ENCODE data around the gene WDR5. TPM values are rescaled to one million over a fixed set of nuclear protein-coding genes. Genes with fewer than 3 reads are reported as not detected.

The WDR5 gene
- polyA plus RNA-seq, 4 donors, result 35.9 to 42.1 (median 39.2) TPM

DNA sequence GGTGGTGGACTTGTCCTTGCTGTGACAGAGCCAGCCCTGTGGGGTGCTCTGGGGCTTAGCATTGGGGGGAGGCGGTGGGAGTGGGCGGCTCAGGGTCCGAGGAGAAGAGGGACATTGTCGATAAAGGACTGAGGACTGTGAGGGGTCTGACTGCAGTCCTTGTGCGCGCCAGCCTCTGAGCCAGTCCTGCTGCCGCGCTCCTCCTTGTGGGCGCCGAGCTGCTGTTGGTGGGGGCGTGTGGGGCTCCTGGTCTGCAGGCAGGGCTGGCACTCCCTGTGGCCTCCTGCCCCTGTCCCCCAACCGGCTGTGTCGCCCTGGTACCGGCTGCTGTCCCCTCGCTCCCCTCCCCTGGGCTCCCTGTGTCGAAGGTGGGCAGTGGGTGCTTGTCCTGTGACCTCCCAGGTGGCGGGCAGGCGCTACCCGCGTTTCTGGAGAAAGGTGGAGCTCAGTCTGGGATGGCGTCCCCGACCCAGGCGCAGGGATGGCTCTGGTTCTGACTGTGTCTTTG is 21.6 kb downstream of the WDR5 start:
- DNase-seq (ENCODE audit: low read depth in 4 of 4, low spot score in 2 of 4), result no peak

DNA sequence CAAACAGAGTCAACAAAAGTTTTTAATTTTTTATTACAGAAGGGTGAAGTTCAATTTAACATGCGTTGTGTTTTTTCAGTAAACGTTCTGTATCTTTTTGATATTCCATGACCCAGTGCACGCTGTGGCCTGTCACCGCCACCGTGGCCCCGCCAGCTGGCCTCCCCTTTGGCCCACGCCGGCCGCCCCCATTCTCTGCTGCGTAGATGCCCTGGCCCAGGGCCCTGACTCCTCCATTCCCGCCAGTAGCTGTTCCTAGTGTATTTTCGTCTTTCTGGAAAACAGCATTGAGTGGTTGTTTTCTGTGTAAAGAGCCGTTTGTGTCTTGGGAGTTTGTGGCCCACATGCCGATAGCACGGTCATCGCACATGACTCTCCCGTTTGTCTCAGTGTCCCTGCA is 22.4 kb downstream of the WDR5 start:
- DNase-seq (ENCODE audit: low read depth in 4 of 4, low spot score in 2 of 4), result no peak

DNA sequence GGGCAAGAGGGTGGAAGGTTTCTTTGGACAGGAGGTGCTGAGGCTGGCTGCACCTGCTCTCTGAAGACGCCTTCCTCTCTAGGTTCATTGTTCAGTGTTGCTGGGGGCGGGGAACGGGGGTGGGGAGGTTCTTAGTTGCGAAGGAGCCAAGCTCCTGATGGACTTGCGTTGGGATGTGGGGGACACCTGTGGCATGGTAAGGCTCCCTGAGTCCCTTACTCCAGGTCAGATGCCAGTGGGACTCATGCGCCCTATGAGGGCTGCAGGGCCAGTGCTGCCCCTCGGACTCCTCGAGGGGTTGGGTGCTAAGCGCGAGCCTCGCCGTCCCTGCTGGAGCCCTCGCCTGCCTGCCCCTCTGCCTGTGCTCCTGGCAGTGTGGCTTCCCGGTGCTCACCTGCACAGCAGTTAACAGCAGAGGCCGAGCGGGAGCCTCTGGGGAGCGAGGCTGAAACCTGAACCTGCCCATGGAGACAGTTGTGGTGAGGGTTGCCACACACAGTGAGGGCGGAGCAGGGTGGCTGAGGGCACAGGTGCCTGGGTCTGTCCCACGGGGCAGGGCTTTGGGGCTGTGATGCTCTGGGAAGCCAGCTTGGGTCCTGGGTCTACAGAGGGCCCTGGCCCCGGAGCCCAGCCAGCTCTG is 23.0 kb downstream of the WDR5 start:
- no peak for DNase-seq (ENCODE audit: low read depth in 4 of 4, low spot score in 2 of 4)

DNA sequence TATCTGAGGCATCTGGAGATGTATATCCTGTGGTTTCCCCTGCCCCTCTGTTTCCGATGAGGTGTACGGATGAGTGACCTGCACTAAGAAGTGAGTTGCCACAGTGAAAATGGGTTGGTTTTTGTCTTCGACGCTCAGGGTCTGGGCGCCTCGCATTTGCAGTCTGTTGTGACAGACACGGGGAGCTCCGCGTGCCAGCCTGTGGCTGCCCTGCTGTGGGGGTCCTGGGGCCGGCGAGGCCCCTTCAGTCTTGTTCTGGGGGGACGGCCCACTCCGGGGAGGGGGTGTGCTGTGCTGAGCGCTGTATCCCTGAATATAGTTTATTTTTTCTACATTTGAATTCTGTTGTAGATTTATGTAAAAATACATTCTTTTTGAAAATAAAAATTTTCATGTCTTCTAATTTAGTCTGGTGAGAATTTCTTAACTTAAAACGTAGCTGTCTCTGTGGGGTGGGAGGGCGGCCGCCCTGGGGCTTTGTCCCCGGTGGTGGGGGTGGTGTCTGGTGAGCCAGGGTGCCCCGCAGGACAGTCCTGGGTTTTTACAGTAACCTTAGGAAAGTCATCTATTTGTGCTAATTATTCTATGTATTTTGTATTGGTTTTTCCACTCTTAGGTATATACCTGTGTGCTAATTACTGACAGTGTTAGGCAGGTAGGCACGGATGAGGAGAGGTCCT is 23.8 kb downstream of the WDR5 start:
- DNase-seq (ENCODE audit: low read depth in 4 of 4, low spot score in 2 of 4), result no peak

DNA sequence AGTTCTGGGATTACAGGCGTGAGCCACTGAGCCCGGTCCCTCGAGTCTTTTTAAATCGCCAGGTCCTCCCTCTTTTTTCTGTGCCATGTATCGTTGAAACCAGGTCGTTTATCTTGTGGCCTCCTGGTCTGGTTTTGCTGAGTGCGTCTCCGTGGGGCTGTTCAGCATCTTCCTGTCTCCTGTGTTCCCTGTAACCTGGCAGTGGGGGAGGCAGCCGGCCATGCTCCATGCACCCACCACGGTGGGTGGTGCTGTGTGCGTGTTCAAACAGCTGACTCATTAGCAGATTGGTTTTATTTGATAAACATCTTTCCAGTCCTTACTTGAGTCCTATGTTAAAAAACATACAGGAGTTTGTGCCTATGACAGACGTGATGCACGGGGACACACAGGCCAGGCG is 25.8 kb downstream of the WDR5 start:
- DNase-seq (ENCODE audit: low read depth in 4 of 4, low spot score in 2 of 4), result no peak

DNA sequence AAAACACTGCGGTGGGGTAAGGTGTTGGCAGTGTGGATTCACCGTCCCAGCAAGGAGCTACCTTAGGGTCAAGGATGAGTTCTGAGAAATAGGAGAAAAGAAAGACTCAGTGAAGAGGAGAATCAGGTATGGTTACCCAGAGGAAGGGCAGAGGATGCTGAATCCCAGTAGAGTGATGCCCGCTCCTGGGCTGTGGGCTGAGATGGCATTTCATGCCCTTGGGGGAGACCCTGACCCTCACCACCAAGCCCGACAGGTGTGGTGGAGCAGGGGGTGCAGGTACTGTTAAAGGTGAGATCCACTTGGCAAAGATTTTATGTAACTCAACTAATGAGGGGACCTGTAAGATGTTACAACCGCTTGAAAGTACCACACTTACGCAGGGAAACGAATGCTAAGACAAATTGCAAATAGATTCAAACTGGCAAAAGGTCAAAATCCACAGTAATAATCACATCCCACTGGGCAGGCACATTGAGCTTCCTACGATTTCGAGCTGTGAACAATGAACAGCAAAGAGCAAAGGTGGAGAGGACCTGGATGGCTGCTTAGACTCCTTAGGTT is 26.4 kb downstream of the WDR5 start:
- no peak for DNase-seq (ENCODE audit: low read depth in 4 of 4, low spot score in 2 of 4)

DNA sequence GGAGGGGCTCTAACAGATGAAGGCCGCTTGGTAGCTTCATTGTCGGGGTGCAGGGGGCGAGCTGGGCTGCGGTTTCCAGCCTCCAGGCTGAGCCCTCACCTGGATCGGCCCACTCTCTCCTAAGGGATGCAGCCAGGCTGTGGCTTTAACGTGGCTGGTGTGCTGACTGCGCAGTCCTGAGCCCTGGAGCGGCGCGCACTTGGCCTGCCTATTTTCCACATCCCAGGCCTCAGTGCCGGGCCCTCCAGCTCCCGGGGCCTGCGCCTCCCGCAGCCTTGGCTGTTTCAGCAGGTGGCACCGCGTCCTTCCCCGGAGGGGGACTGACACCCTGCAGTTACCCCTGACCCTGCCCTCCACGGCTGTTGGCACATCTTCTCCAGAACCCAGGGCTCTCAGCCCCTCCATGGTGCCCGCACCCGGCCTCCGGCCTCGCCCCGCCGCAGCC is 27.1 kb downstream of the WDR5 start:
- no peak for DNase-seq (ENCODE audit: low read depth in 4 of 4, low spot score in 2 of 4)

DNA sequence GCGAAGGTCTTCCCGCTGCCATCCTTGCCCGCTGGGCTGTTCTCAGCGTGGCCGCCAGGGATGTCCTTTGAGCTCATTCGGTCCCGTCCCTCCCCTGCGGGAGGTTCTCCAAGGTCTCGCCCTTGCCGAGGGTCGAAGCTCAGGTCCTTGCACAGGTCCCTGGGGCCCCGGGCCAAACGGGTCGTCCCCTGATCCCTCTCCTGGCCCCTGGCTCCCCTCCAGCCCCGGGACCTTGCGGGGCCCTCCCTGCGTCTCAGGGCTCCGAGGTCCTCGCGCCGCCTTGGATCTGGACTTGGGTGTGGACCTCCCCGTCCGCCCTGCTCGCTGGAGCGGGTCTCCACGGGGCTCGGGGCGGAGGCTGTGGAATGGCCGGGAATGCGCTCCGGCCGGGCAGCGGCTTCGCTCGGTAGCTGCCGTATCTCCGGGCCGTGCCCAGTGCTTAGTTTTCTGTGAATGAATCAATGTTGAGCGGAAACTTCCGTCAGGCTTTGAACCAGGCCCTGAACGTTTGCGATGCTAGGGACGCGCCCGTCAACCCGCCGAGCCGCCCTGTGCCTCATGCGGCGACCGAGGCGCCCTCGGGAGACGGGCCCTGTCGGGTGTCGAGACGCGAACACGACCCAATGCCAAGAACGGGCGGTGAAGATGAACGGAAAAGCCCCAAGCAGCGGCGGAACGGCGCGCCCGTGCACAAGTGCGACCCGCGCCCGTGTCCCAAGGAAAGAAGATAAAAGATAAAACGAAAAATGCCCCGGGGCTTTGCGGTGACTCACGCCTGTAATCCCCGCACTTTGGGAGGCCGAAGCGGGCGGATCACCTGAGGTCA is 27.7 kb downstream of the WDR5 start:
- no peak for DNase-seq (ENCODE audit: low read depth in 4 of 4, low spot score in 2 of 4)

DNA sequence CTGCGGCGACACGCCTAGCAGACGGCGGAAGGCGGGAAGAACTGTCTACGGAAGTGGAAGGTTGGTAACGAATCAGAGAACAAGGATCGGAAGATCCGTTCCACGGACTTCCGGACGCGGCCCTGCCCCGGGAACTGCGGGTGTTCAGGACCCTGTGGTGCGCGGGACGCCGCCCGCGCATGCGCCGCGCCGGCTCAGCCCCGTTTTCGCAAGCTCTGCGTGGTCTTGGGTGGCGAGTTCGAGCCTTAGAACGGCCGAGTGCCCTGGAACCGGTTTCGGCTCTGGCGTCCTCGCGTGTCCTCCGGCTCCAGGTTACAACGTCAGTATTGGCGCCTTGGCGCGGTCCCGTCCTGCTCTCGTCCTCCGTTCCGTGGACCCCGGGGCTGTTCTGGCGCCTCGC is 29.0 kb downstream of the WDR5 start:
- DNase-seq (ENCODE audit: low read depth in 4 of 4, low spot score in 2 of 4), result no peak

DNA sequence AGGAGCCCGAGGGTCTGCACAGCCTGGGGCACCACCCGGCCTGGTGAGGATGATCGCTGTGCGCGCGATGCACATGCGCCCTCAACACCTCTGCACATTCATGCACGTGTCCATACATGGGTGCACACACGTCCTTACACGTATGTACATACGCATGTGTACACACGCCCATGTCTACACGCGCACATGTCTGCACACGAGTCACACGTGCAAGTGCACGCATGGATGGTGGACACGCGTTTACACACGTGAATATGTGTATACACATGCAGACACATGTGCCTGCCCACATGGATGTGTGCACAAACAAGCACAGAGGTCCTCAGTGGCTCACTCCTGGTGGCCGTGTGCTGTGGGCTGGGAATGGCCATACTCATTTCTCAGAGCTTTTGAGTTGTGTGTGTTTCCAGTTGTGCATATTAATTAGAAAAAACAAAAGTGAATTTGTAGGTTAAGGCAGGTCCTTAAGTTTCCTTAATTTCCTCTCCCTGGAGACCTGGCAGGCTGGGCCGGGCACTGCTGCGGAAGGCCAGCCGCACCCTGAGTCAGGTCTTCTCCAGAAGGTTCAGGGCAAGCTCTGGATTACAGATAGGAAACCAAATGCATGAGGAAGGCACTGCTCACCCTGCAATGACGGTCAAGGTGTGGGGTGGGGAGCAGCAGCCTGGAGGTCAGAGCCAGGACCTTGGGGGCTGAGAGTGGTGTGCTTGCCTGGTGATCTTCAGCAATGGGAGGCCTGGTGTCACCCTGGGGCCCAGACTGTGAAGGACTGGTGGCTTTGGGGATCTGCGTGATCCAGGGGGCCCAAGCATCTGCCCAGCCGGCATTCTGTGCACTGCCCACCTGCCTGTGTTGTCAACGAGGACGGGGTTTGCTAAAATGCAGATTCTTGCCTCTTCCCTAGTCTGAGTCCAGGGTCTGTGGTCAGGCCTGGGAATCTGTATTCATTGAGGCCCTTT is 29.8 kb downstream of the WDR5 start:
- DNase-seq (ENCODE audit: low read depth in 4 of 4, low spot score in 2 of 4), result no peak

DNA sequence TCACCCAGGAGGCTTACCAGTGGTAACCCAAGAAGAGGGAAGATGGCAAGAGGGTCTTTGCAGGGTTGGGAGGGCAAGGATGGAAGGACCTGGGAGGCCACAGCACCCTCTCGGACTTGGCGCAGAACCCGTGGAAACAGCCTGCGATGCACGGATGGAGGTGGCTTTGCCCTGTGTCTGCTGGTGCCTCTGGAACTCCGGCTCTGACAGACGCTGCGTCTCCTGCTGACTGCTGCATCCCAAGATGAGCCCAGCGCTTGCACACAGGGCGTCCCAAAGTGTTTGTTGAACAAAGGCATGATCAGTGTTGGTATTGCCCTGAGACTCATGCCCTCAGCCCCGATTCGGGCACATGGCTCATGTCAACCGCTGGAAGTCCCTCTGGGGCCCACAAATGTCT is 30.5 kb downstream of the WDR5 start:
- no peak for DNase-seq (ENCODE audit: low read depth in 4 of 4, low spot score in 2 of 4)

DNA sequence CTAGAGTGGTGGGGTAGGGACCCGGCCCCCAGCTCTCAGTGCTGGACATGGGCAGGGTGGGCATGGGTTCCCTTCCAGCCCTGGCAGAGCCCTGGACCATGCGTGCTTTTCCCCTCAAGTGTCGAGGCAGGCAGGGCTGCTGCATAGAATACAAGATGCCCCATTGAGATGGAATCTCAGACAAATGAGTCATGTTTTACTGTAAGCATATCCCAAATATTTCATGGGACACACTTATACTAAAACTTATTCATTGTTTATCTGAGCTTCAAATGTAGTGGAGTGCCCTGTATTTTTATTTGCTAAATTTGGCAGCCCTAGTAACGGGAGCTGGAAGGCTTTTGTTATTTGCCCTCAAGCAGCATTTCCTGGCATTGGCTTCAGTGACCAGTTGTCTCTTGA is 31.6 kb downstream of the WDR5 start:
- DNase-seq (ENCODE audit: low read depth in 4 of 4, low spot score in 2 of 4), result no peak

DNA sequence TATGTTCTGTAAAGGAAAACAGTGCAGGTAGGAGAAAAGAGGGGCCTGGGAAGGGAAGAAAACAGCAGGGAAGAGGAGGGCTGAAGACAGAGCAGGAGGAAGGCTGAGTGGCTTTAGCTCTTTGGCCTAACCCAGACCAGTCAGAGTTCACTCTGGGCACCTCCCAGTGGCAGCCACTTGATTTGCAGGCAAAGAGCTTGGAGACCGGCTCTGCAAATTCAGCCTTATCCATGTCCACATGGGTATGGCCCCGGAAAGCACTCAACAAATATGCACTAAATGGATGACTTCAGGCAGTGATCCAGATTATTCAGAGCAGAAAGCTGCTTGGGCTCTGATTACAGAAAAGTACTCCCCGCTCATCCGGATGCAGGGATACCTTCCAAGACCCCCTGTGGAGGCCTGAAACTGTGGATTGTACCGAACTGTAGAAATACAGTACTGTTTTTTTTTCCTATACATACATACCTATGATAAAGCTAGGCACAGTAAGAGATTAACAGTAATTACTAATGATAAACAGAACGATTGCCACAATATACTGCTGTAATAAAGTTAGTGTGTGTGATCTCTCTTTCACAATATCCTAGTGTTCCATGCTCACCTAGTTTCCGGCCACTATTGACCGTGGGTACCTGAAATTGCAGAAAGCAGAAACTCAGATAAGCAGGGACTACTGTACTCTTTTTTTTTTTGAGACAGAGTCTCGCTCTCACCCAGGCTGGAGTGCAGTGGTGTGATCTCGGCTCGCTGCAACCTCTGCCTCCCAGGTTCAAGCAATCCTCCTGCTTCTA is 33.1 kb downstream of the WDR5 start:
- DNase-seq (ENCODE audit: low read depth in 4 of 4, low spot score in 2 of 4), result no peak

DNA sequence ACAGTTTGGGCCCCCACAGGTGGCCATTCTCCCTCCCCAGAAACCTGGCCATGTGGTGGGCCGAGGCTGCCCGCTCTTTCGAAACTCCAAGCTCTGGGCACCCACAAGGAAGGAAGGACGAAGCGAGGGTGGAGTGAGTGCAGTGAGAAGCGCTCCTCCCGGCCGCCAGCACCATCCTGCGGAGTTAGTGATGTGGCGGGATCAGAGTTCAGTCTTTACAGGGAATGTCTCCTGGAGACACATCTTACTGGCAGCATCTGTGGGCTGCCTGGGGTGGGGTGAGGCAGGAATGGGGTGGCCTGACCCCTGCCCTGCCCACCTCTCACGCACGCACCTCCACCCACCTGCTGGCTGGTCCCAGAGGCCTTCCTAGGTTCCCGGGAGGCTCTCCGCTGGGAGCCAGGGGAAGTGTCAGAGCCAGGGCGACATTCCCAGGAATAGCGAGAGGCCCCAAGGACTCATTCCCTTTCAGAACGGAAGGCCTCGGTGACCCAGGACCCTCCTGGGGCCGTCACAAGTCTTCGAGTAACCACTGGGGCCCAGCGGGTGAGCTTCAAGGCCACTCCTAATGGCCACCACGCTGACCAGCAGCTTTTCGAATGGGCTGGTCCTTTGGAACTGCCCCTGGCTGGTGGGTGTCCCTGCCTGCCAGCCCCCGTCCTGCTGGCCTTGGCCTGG is 34.0 kb downstream of the WDR5 start:
- no peak for DNase-seq (ENCODE audit: low read depth in 4 of 4, low spot score in 2 of 4)

DNA sequence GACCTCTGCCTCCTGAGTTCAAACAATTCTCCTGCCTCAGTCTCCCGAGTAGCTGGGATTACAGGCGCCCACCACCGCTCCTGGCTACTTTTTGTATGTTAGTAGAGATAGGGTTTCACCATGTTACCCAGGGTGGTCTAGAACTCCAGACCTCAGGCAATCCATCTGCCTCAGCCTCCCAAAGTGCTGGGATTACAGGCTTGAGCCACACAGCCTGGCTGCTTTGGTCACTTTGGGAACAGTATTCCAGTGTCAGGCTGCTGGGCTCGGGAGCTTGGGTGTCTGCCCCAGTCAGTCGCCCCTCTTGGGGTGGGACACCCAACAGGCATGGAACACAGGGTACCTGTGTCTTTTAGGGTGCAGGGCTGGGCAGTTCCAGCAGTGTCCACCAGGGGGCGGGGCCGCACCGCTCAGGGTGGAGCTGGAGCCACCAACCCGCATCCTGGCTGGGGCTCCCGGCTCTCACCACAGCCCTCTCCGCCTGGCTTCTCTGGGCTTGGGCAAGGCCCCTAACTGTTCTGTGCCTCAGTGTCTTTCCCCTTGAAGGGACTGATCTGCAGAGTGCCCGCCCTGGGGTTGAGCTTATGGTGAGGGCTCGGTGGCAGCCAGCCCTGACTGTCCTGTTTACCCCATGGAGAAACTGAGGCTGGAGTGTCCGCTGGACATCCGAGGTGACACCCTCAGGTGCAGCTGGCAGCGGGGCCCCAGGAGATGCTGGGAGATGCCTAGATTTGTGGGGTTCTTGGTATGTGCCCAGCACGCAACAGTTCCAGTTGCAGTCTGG is 34.8 kb downstream of the WDR5 start:
- no peak for DNase-seq (ENCODE audit: low read depth in 4 of 4, low spot score in 2 of 4)

DNA sequence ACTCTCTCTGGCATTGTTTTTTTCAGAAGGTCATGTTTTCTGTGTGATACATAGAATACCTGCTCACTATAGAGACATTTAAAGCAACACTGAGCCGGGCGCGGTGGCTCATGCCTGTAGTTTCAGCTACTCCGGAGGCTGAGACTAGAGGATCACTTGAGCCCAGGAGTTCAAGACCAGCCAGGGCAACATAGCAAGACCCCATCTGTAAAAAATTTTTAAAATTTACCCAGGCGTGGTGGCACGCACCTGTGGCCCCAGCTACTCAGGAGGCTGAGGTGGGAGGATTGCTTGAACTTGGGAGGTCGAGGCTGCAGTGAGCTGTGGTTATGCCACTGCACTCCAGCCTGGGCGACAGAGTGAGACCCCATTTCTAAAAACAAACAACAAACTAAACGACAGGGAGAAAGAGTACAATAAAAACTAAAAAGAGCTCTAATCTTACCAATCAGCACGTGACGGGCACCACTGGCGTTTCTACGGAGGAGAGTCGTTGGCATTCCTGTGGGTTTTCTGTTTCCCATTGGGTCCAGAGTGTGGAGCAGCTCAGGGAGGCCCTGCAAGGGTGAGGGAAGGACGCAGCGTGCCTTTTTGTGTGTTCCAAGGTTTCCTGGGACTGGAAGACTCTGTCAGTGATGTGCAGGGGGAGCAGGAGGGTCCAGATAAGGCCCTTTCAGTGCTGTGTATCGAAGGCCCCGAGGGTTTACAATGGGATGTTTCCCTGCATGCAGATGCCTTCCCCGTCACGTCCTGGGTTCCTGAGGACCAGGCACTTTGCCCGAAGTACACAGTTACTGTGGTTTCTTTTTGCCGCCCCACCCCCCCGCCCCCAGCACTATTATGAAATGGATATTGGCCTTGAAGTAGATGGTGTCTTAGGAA is 35.7 kb downstream of the WDR5 start:
- DNase-seq (ENCODE audit: low read depth in 4 of 4, low spot score in 2 of 4), result no peak
